OCI-LY1 (cell line): ENCODE results near the gene CSK.

Experiments used
- H2AFZ ChIP-seq: fragments of 200-600 bp; sonication (generic), shearing (Covaris generic); 2 replicates; pipeline ENCODE4 v1.6.0; 2014; ENCODE audit warnings: antibody characterized with exemption, mild to moderate bottlenecking, low read length
- H3F3A ChIP-seq: fragments of 200-600 bp; sonication (generic), shearing (Covaris generic); 2 replicates; pipeline ENCODE4 v1.6.0; 2014; ENCODE audit warnings: mild to moderate bottlenecking, antibody characterized with exemption, low read length, moderate library complexity; ENCODE audit not compliant: insufficient read depth
- H3K27ac ChIP-seq: fragments of 200-600 bp; sonication (generic); 2 replicates; pipeline ENCODE4 v1.5.1; 2014; ENCODE audit warnings: low read length, mixed run types, mild to moderate bottlenecking, low read depth; ENCODE audit not compliant: poor library complexity, severe bottlenecking
- H3K27me3 ChIP-seq: fragments of 200-600 bp; sonication (generic); 2 replicates; pipeline ENCODE4 v1.6.0; 2014; ENCODE audit warnings: antibody characterized with exemption, mild to moderate bottlenecking, low read length, moderate library complexity; ENCODE audit not compliant: insufficient read depth
- H3K36me3 ChIP-seq: fragments of 200-600 bp; sonication (generic); 2 replicates; pipeline ENCODE4 v1.6.1; 2014; ENCODE audit warnings: mild to moderate bottlenecking, antibody characterized with exemption, low read length, moderate library complexity, mixed read lengths; ENCODE audit not compliant: insufficient read depth
- H3K4me1 ChIP-seq: fragments of 200-600 bp; sonication (generic); 2 replicates; pipeline ENCODE4 v1.5.1; 2014; ENCODE audit warnings: mild to moderate bottlenecking, low read length, moderate library complexity; ENCODE audit not compliant: insufficient read depth, severe bottlenecking
- H3K4me2 ChIP-seq: fragments of 200-600 bp; sonication (generic), shearing (Covaris generic); 2 replicates; pipeline ENCODE4 v1.6.1; 2014; ENCODE audit warnings: low read length
- H3K4me3 ChIP-seq: fragments of 200-600 bp; sonication (generic); 2 replicates; pipeline ENCODE4 v1.5.1; 2014; ENCODE audit warnings: low read length, low read depth, mild to moderate bottlenecking, mixed read lengths; ENCODE audit not compliant: poor library complexity, severe bottlenecking
- H3K79me2 ChIP-seq: fragments of 200-600 bp; shearing (Covaris generic); 2 replicates; pipeline ENCODE4 v1.6.1; 2016; ENCODE audit warnings: mixed run types, low read length, mixed read lengths; ENCODE audit not compliant: insufficient read depth
- H3K9ac ChIP-seq: fragments of 200-600 bp; sonication (generic), shearing (Covaris generic); 2 replicates; pipeline ENCODE4 v1.6.1; 2014; ENCODE audit warnings: mild to moderate bottlenecking, low read length, mixed read lengths
- H3K9me2 ChIP-seq: fragments of 200-600 bp; sonication (generic), shearing (Covaris generic); 2 replicates; pipeline ENCODE4 v1.6.1; 2014; ENCODE audit warnings: low read depth, mild to moderate bottlenecking, low read length, mixed read lengths
- H3K9me3 ChIP-seq: fragments of 200-600 bp; shearing (Covaris generic); 2 replicates; pipeline ENCODE4 v1.6.1; 2014; ENCODE audit warnings: low read length, mixed read lengths
- H4K20me1 ChIP-seq: fragments of 200-600 bp; sonication (generic), shearing (Covaris generic); 2 replicates; pipeline ENCODE4 v1.6.0; 2016; ENCODE audit warnings: mild to moderate bottlenecking, low read length; ENCODE audit not compliant: insufficient read depth
- EZH2 ChIP-seq: fragments of 200-600 bp; sonication (generic), shearing (Covaris generic); IDR thresholded peaks from 2 replicates; pipeline ENCODE4 v1.8.0; 2017; ENCODE audit warnings: borderline replicate concordance, mixed run types, mild to moderate bottlenecking, antibody characterized with exemption, low read length, moderate library complexity, mixed read lengths
- TF ChIP-seq, protein P1 (sequence below): fragments of 200-600 bp; sonication (generic), shearing (Covaris generic); IDR thresholded peaks from 2 replicates; pipeline ENCODE4 v1.5.1; 2017; ENCODE audit warnings: mild to moderate bottlenecking, antibody characterized with exemption, low read length, moderate library complexity, mixed read lengths

CSK gene

GRCh38 chr15:74789171-74789631 is 7.3 kb downstream of the CSK start:
- Histone ChIP-seq H3K27me3 (no peaks in the 10 kb centered on the region), H3F3A (peaks cover 18% of the 10 kb centered on the region), H3K4me3 (peak overlapping the region; percentile 97), H2AFZ (no peak overlapping the region), H3K4me2 (peak overlapping the region; percentile 97), H3K9me3 (no peaks in the 10 kb centered on the region), H4K20me1 (no peaks in the 10 kb centered on the region), H3K9me2 (no peaks in the 10 kb centered on the region), H3K79me2 (peaks cover 47% of the 10 kb centered on the region), H3K36me3 (peaks cover 53% of the 10 kb centered on the region; the same call in 1 of the 2 replicates), H3K4me1 (peaks cover 100% of the 10 kb centered on the region), H3K9ac (peak overlapping the region; percentile 83), H3K27ac (peak overlapping the region; percentile 99)
- TF ChIP-seq EZH2: no peak
- TF ChIP-seq, protein P1, sequence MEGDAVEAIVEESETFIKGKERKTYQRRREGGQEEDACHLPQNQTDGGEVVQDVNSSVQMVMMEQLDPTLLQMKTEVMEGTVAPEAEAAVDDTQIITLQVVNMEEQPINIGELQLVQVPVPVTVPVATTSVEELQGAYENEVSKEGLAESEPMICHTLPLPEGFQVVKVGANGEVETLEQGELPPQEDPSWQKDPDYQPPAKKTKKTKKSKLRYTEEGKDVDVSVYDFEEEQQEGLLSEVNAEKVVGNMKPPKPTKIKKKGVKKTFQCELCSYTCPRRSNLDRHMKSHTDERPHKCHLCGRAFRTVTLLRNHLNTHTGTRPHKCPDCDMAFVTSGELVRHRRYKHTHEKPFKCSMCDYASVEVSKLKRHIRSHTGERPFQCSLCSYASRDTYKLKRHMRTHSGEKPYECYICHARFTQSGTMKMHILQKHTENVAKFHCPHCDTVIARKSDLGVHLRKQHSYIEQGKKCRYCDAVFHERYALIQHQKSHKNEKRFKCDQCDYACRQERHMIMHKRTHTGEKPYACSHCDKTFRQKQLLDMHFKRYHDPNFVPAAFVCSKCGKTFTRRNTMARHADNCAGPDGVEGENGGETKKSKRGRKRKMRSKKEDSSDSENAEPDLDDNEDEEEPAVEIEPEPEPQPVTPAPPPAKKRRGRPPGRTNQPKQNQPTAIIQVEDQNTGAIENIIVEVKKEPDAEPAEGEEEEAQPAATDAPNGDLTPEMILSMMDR: no peak

DNA sequence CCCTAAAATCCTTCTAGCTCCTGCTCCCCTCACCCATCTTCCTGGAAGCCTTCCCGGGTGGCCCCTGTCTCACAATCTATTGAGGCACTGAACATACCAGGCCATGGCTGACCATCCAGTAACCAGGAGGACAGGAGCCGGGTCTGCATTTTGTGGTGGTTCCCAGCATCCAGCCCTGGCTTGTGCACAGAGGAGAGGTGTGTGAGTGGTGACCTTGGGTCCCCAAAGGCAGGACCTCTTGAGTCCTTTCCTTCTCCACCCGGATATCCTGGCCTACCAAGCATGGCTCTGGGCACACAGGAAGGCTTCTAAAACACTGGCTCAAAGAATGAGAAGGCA is 7.8 kb downstream of the CSK start:
- peaks cover 100% of the 10 kb centered on the region for H3K4me1 ChIP-seq
- H3K4me2 ChIP-seq: peak overlapping the region; percentile 97
- TF ChIP-seq, protein P1: no peak
- TF ChIP-seq EZH2: no peak
- H2AFZ ChIP-seq: no peak overlapping the region
- H3K27me3 ChIP-seq: no peaks in the 10 kb centered on the region
- H3K9ac ChIP-seq: peak overlapping the region; percentile 83
- H3F3A ChIP-seq: peaks cover 13% of the 10 kb centered on the region
- no peaks in the 10 kb centered on the region for H3K9me2 ChIP-seq
- H3K4me3 ChIP-seq: peak overlapping the region; percentile 97
- peaks cover 54% of the 10 kb centered on the region; the same call in 1 of the 2 replicates for H3K36me3 ChIP-seq
- no peaks in the 10 kb centered on the region for H4K20me1 ChIP-seq
- peak overlapping the region; percentile 99 for H3K27ac ChIP-seq
- H3K9me3 ChIP-seq: no peaks in the 10 kb centered on the region
- peaks cover 48% of the 10 kb centered on the region for H3K79me2 ChIP-seq

DNA sequence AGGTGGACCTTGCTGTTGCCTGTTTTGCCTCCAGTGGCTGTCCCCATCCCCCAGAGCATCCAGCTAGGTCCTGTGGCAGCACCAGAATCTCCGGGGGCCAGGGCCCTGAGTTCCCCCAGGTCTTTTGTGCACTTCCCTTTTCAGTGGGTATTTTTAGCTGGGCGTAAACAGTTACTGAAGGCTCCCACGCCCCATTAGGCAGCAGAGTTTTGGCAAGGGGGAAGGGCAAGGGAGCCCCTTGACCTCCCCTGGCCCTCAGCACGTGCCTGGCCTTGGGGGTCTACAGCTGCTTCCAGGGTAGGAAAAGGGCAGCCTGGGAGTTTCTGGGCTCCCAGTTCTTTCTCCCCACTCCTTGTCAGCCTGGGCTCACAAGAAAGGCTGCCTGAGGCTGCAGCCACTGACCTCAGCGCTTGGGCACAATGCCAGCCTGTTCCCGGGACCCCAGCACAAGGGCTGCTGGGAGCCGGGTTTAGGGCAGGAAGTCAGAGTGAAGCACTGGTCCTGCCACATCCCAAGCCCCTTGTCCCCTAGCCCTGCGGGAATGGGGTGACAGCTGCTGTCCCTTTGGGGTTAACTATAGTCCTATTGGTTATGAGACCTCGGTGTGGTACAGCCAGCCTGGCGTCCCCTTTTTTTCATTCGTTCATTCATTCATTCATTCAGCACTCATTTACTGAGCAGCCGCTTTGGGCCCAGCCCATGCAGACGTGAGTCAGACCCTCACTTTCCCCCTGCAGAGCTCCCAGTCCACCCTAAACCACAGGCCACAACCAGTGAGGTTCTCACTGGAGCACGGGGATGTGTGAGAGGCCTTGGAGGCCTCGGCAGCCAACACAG is 8.4 kb downstream of the CSK start:
- H3K4me2 ChIP-seq: peak overlapping the region; percentile 97
- H3K4me1 ChIP-seq: peaks cover 100% of the 10 kb centered on the region
- H3K27ac ChIP-seq: peak overlapping the region; percentile 99
- H3K9ac ChIP-seq: peak overlapping the region; percentile 83
- peaks cover 11% of the 10 kb centered on the region; the same call in 1 of the 2 replicates for H3F3A ChIP-seq
- H2AFZ ChIP-seq: no peak overlapping the region
- H3K36me3 ChIP-seq: peaks cover 53% of the 10 kb centered on the region; the same call in 1 of the 2 replicates
- H3K27me3 ChIP-seq: no peaks in the 10 kb centered on the region
- H4K20me1 ChIP-seq: no peaks in the 10 kb centered on the region
- no peaks in the 10 kb centered on the region for H3K9me3 ChIP-seq
- TF ChIP-seq, protein P1: no peak
- H3K79me2 ChIP-seq: peaks cover 52% of the 10 kb centered on the region
- H3K4me3 ChIP-seq: peak overlapping the region; percentile 97
- H3K9me2 ChIP-seq: no peaks in the 10 kb centered on the region
